Stimulated activated naive CD8-positive, alpha-beta T cell treated with anti-CD3 and anti-CD28 coated beads, Interleukin-15, amount 100 ng/mL, for 72 hours (primary cell): ENCODE data around the gene CLIC6.

Experiments used
- ATAC-seq: fragments of 150-1000 bp; cut with Tn5 transposase; 2 replicates; pipeline ENCODE4 v1.10.0; 2021; ENCODE audit warnings: mild to moderate bottlenecking, moderate library complexity
- DNase-seq, 2 donors: peaks; one replicate each; pipeline ENCODE4 v3.0.0; 2021 to 2022
- H3K27ac Mint-ChIP-seq, 2 donors: one replicate each; pipeline ENCODE4 v1.8.0; 2022; ENCODE audit warnings: mild to moderate bottlenecking in 2 of 2, mixed read lengths in 2 of 2, moderate library complexity in 2 of 2
- H3K27me3 Mint-ChIP-seq: one replicate; pipeline ENCODE4 v1.8.0; 2022; ENCODE audit warnings: mixed read lengths
- H3K4me1 Mint-ChIP-seq: one replicate; pipeline ENCODE4 v1.8.0; 2022; ENCODE audit warnings: mild to moderate bottlenecking, mixed read lengths
- H3K4me3 Mint-ChIP-seq, 2 donors: one replicate each; pipeline ENCODE4 v1.8.0; 2022; ENCODE audit warnings: mild to moderate bottlenecking in 2 of 2, mixed read lengths in 2 of 2, moderate library complexity in 1 of 2
- H3K9me3 Mint-ChIP-seq, 2 donors: one replicate each; pipeline ENCODE4 v1.8.0; 2022; ENCODE audit warnings: mixed read lengths in 2 of 2

CLIC6 gene

GRCh38 chr21:34668803-34669148, at the start of gene CLIC6:
Gene CLIC6 (plus strand): TSS chr21:34668994. CDS start chr21:34669389, 395 bp downstream.
- DNase-seq (no peak), ATAC-seq (no peak)
- H3K4me3 Mint-ChIP-seq = peak within 1 kb of the TSS; percentile 82 to 83
- no peaks in the 10 kb centered on the region for H3K9me3 Mint-ChIP-seq
- H3K27ac Mint-ChIP-seq = peak within 1 kb of the TSS; percentile 20 to 83
- peaks cover 77% of the 10 kb centered on the region for H3K27me3 Mint-ChIP-seq
- H3K4me1 Mint-ChIP-seq = peaks cover 25% of the 10 kb centered on the region

DNA sequence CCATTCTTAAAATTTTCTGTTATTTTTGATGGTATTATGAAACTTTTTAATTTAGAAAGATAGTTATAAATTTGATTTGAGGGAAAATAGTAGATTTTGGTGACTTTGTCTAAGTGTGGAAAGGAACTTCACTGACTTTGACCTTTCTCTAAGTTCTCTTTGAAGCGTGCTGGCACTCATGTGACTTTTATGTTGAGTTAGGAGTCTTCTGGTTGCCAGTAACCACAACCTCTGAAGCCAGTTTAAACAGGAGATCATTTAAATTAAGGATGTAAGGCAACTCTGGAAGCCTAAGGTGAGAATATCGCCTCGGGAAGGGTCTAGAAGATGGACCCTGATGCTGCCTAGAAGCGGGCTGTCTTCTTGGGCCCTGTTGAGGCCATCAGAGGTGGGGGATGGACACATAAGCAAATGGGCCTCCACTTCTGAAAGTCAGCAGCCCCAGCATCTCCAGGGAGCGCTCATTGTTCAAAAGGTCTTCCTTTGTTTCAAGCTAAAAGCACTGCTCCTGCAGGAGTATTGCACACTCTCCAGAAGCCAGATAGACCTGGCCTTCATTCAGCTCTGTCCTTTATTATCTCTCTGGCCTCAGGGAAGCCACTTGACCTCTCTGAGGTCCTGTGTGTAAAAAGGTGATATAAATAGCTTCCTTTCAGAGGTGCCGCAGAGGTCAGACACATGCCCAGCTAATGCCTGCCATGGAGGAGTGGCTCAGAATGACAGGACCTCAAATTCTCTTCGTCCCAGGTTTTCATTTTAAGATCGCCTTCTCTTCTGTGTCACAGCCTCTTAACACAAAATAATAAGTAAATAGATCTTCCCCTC, 48.7 kb upstream of the CLIC6 start:
- H3K4me1 Mint-ChIP-seq = peaks cover 4% of the 10 kb centered on the region
- no peak overlapping the region for H3K4me3 Mint-ChIP-seq
- H3K27ac Mint-ChIP-seq = no peak overlapping the region
- peaks cover 21% of the 10 kb centered on the region for H3K27me3 Mint-ChIP-seq
- ATAC-seq (no peak), DNase-seq (no peak)
- no peaks in the 10 kb centered on the region for H3K9me3 Mint-ChIP-seq

- Mint-ChIP-seq H3K27me3 (peaks cover 29% of the 10 kb centered on the region), H3K27ac (no peak overlapping the region), H3K4me3 (no peak overlapping the region), H3K9me3 (no peaks in the 10 kb centered on the region), H3K4me1 (no peaks in the 10 kb centered on the region)
- ATAC-seq (no peak), DNase-seq (no peak)
Observed at GRCh38 chr21:34621434-34622350, 47.1 kb upstream of the CLIC6 start.

DNA sequence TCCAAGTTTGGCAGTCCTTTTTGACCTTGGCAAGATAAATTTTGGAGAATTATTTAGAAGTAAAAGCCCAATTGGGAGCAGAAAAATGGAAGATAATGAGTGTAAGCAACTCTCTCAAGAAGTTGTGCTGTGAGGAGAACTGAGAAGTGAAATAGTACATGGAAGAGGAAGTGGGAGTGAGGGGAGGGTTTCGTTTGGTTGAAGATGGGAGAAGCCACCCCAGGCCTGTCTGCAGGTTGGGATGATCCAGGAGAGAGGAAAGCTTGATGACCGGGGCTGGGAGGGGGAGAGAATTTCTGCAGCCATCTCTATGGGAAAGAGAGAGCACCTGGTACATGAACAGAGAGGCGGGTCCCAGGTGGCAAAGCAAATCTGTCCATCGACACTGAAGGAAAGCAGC, 45.3 kb upstream of the CLIC6 start:
- H3K4me1 Mint-ChIP-seq = no peaks in the 10 kb centered on the region
- ATAC-seq = no peak
- peaks cover 29% of the 10 kb centered on the region for H3K27me3 Mint-ChIP-seq
- DNase-seq = no peak
- no peaks in the 10 kb centered on the region for H3K9me3 Mint-ChIP-seq
- peak overlapping the region in 1 of 2 donors; percentile 26 for H3K27ac Mint-ChIP-seq
- no peak overlapping the region for H3K4me3 Mint-ChIP-seq

GRCh38 chr21:34625030-34625593, 43.7 kb upstream of the CLIC6 start:
- no peaks in the 10 kb centered on the region for H3K9me3 Mint-ChIP-seq
- no peak for ATAC-seq
- no peak overlapping the region for H3K27ac Mint-ChIP-seq
- no peak for DNase-seq
- H3K27me3 Mint-ChIP-seq = peaks cover 29% of the 10 kb centered on the region
- no peaks in the 10 kb centered on the region for H3K4me1 Mint-ChIP-seq
- no peak overlapping the region for H3K4me3 Mint-ChIP-seq

DNA sequence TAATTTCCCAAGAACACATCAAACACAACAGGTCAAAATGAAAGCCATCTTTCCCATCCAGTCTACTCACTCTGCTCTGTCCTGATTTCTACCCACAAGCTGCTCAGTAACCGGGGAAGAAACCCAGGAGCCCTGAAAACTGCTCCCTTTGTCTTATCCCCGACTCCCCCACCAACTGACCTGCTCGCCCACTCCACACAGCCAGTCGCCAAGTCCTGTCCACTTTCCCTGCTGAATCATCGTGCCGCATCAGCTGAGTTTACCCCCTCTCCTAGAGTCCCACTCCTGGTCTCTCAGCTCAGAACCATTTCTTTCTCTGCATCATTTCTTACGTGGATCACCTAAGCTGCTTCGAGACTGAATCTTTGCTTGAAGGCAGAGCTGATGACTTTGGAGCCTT, 42.7 kb upstream of the CLIC6 start:
- ATAC-seq (no peak), DNase-seq (no peak)
- H3K4me3 Mint-ChIP-seq = no peak overlapping the region
- H3K9me3 Mint-ChIP-seq = no peaks in the 10 kb centered on the region
- peaks cover 29% of the 10 kb centered on the region for H3K27me3 Mint-ChIP-seq
- no peaks in the 10 kb centered on the region for H3K4me1 Mint-ChIP-seq
- no peak overlapping the region for H3K27ac Mint-ChIP-seq

DNA sequence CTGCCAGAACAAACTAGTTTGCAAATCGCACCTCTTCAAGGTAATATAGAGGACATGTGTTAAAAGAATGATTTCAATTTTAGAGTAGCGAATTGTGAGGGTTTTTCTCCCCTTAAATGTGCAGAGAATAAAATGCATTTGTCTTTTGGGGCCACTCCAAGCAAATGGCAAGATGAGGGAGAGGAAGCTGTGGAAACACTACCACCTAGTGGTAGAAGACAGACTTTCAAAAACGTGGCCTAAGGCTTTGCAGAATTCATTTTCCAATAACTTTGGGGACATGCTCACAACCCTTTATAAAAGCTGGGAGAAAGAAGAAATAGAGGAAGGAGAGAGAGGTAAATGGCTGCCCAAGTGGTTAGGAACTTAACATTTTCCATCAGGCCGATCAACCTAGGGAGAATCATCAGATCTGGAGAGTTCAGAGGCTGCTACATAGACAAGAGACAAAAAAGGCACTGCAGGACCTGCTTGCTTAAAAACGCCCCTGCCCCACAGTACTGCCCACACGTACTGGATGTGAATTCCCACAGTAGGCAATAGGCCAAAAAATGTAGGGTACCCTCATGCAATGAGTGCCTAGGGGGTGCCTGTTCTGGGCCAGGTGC, 38.2 kb upstream of the CLIC6 start:
- Mint-ChIP-seq H3K27ac (no peak overlapping the region), H3K4me3 (no peak overlapping the region), H3K27me3 (peaks cover 14% of the 10 kb centered on the region), H3K9me3 (no peaks in the 10 kb centered on the region), H3K4me1 (no peaks in the 10 kb centered on the region)
- ATAC-seq (peak; percentile 63), DNase-seq (peak; percentile 22 to 33)

- Mint-ChIP-seq H3K27me3 (peaks cover 12% of the 10 kb centered on the region), H3K4me3 (no peak overlapping the region), H3K9me3 (no peaks in the 10 kb centered on the region), H3K27ac (no peak overlapping the region), H3K4me1 (no peaks in the 10 kb centered on the region)
- no peak for DNase-seq
- no peak for ATAC-seq
Observed at GRCh38 chr21:34632498-34632897, 36.3 kb upstream of the CLIC6 start.

GRCh38 chr21:34635307-34635706, 33.5 kb upstream of the CLIC6 start:
- DNase-seq = peak; percentile 17 to 21
- no peak for ATAC-seq
- Mint-ChIP-seq H3K4me1 (peaks cover 9% of the 10 kb centered on the region), H3K9me3 (no peaks in the 10 kb centered on the region), H3K27me3 (peaks cover 12% of the 10 kb centered on the region), H3K4me3 (no peak overlapping the region), H3K27ac (no peak overlapping the region)

DNA sequence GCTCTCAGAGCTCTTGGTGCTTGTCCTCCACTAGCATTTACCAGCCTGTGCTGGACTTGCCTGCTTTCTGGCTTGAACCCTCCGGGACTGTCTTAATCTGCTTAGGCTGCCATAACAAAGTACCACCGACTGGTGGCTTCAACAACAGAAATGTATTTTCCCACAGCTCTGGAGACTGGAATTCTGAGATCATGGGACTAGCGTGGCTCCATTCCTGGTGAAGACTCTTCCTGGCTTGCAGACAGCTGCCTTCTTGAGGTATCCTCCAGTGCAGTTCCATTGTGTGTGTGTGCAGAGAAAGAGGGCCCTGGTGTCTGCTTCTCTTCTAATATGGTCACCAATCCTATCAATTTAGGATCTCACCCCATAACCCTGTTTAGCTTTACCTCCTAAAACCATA, 31.8 kb upstream of the CLIC6 start:
- Mint-ChIP-seq H3K4me3 (no peak overlapping the region), H3K4me1 (peaks cover 23% of the 10 kb centered on the region), H3K9me3 (no peaks in the 10 kb centered on the region), H3K27ac (no peak overlapping the region), H3K27me3 (peaks cover 12% of the 10 kb centered on the region)
- DNase-seq (no peak), ATAC-seq (no peak)

DNA sequence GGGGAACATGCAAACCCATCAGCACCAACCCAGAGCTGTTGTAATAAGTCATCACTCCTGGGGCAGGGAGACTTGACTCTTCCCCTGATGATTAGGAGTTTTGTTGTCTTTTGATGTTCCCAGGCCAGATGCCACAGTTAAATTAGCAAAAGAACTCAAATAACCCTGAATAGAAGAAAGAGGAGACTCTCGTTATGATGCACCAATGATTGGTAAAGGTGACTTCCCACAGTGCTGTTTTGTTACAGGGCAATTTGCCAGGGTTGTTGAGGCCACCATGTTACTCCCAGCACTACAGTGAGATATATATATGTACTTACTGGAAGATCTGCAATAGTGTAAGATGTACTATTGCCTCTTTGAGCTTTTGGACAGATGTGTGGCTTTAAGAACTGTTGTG, 29.5 kb upstream of the CLIC6 start:
- peaks cover 7% of the 10 kb centered on the region for H3K27me3 Mint-ChIP-seq
- ATAC-seq (no peak), DNase-seq (no peak)
- H3K4me3 Mint-ChIP-seq = no peak overlapping the region
- H3K27ac Mint-ChIP-seq = no peak overlapping the region
- H3K9me3 Mint-ChIP-seq = no peaks in the 10 kb centered on the region
- H3K4me1 Mint-ChIP-seq = peaks cover 23% of the 10 kb centered on the region

- peaks cover 7% of the 10 kb centered on the region for H3K27me3 Mint-ChIP-seq
- H3K4me3 Mint-ChIP-seq = peak overlapping the region; percentile 42 to 50
- peak; percentile 10 to 42 for DNase-seq
Observed at GRCh38 chr21:34639882-34640788, 28.7 kb upstream of the CLIC6 start.

GRCh38 chr21:34640858-34641257, 27.9 kb upstream of the CLIC6 start:
- Mint-ChIP-seq H3K27me3 (peaks cover 7% of the 10 kb centered on the region), H3K4me1 (peaks cover 23% of the 10 kb centered on the region), H3K9me3 (no peaks in the 10 kb centered on the region), H3K4me3 (peak overlapping the region; percentile 42 to 50), H3K27ac (peak overlapping the region; percentile 8 to 56)
- no peak for DNase-seq
- no peak for ATAC-seq

More at GRCh38 chr21:34639882-34640788, 28.7 kb upstream of the CLIC6 start:
- H3K4me1 Mint-ChIP-seq = peaks cover 23% of the 10 kb centered on the region
- ATAC-seq = peak; percentile 81
- peak overlapping the region in 1 of 2 donors; percentile 28 for H3K27ac Mint-ChIP-seq
- no peaks in the 10 kb centered on the region for H3K9me3 Mint-ChIP-seq

DNA sequence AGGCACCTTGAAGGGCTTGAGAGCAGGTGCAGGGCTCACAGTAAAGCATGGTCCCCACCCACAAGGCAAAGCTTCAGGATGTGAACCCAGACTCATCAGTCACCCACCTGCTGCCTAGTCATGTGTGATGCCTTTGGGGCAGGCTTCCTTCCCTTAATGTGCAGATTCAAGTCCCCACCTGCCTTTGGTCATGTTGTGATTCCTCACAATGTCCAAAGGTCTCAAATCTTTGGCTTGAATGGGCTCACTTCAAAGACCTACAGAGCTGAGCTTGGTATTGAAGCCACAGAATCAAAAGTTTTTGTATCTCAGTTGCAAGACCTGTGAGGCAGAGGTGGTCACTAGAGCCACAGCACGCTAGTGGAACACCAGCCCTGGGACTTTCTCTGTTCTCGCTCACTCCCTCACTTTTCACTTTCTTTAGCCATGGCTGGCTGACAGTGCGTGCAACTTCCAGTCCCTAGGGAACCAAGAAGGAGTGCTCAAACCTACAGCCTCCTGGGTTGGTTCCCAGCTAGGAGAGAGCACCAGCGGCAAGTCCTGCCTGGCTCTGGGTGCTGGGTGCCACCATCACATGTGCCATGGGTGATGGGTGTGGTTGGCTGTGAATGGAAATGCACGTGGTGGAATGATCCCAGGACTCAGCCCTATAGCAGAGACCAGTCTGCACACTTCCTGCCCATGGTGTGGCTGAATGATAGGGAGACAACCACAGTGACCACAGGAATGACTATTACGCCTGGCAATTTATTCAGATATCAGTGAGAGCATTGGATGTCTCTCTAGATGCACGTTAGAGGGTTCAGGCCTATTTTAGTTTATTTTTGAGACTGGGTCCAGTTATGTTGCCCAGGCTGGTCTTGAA, 26.4 kb upstream of the CLIC6 start:
- no peaks in the 10 kb centered on the region for H3K27me3 Mint-ChIP-seq
- no peak for DNase-seq
- no peak for ATAC-seq
- H3K27ac Mint-ChIP-seq = peak overlapping the region in 1 of 2 donors; percentile 5
- peaks cover 23% of the 10 kb centered on the region for H3K4me1 Mint-ChIP-seq
- no peak overlapping the region for H3K4me3 Mint-ChIP-seq
- H3K9me3 Mint-ChIP-seq = no peaks in the 10 kb centered on the region
